HTERT RPE-1 (cell line): ENCODE data around the gene KRTAP9-8.
"Not testable (repeated sequence)": the region's sequence is repeated elsewhere in the genome, so short reads cannot be mapped to it uniquely, and the experiment has no call there.

Experiments
- in situ Hi-C: fragments of 300-500 bp; cut with MboI; formaldehyde crosslinking; loops from 4 replicates; pipeline ENCODE4 v1.14.3; 2020; ENCODE audit warnings: low sequenced_read_pairs

KRTAP9-8 gene

GRCh38 chr17:41237949-41238437 lies at the start of gene KRTAP9-8:
Gene KRTAP9-8 (plus strand): TSS chr17:41237999. CDS start chr17:41238052, 53 bp downstream.
- in situ Hi-C loops, result not testable (repeated sequence)

DNA sequence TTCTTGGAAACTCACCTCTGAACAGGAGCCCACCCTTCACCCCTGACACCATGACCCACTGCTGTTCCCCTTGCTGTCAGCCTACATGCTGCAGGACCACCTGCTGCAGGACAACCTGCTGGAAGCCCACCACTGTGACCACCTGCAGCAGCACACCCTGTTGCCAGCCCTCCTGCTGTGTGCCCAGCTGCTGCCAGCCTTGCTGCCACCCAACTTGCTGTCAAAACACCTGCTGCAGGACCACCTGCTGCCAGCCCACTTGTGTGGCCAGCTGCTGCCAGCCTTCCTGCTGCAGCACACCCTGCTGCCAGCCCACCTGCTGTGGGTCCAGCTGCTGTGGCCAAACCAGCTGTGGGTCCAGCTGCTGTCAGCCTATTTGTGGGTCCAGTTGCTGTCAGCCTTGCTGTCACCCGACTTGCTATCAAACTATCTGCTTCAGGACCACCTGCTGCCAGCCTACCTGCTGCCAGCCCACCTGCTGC lies 47.9 kb upstream of the KRTAP9-8 start, which contains the start of gene KRTAP9-1:
TSS of gene KRTAP9-1 (plus strand) at position 51 of the 482 bp plus-strand sequence. CDS start at position 51, 0 bp downstream.
- in situ Hi-C loops, result not testable (repeated sequence)

- in situ Hi-C loops, result no loop called here
Observed at GRCh38 chr17:41190328-41190727, 47.5 kb upstream of the KRTAP9-8 start.

GRCh38 chr17:41196068-41196467 lies 41.7 kb upstream of the KRTAP9-8 start:
- in situ Hi-C loops, result no loop called here

GRCh38 chr17:41199421-41200078 lies 38.2 kb upstream of the KRTAP9-8 start:
- in situ Hi-C loops, result no loop called here

DNA sequence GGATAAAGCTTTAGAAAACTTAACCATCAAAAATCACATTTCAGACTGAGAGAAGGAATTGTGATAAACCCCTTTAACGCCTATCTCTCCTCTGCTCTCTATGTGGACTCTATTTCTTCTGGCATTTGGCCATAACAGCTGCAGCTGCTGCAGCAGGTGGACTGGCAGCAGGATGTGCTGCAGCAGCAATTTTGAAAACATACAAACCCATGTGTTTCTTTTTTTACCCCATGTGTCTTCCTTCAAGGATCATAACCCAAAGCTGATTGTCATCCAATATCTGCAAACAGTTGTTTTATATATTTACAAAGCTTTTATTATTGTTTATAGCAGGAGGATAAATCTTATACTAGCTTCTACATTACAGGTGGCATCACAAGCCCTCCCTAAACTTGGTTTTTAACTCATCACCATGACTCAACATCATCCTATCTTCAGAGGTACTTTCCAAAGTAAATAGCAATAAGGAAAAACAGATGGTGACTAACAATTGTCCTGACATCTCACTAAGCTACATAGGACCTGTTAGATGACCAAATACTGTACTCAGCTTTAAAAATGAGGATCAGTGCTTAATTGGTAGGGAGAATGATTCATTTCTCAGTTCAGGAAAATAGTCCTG lies 25.8 kb upstream of the KRTAP9-8 start:
- in situ Hi-C loops, result no loop called here

GRCh38 chr17:41212524-41213169 lies 25.2 kb upstream of the KRTAP9-8 start:
- in situ Hi-C loops, result no loop called here

- in situ Hi-C loops, result no loop called here
Observed at GRCh38 chr17:41215681-41216080, 22.1 kb upstream of the KRTAP9-8 start.

DNA sequence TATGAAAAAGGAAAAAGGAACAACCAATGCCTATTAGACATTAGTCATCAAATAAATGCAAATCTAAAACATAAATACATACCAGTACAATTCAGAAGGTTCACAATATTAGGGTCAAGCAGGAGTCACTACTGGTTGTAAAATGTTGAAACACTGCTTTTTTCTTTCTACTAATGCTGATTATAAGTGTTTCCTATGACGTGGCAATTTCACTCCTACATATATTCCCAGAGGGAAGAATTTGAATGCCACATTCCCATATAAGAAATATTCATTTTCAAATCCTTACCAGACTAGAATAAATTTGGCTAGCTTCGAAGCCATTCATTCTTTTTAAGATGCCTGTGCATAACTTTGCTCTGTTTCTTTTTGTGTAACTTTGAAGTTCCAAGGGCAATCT lies 14.0 kb upstream of the KRTAP9-8 start:
- in situ Hi-C loops, result no loop called here

DNA sequence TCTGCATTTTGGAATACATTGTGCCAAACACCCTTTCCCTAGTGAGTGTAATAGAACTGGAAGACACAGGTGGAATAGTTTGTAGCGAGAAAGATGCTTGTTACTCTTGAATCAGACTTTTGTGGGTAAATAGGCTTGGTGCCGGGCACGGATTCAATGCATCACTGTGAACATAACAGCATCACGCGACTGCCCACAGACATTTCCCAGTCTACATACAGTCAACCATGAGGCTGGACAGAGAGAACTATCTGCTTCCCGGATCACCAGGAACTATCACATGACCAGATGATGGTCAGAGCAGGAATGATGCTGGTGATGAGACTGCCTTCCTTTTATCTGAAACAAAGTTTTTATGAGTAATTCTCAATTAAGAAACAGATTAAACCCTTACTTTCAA lies 11.7 kb upstream of the KRTAP9-8 start:
- in situ Hi-C loops, result no loop called here

- in situ Hi-C loops, result not testable (repeated sequence)
Observed at GRCh38 chr17:41226598-41227095, 11.2 kb upstream of the KRTAP9-8 start, which contains the start of gene KRTAP9-2. Gene KRTAP9-2 (plus strand): TSS chr17:41226648. CDS start chr17:41226655, 7 bp downstream.

GRCh38 chr17:41230094-41230493 lies 7.7 kb upstream of the KRTAP9-8 start:
- in situ Hi-C loops, result no loop called here

GRCh38 chr17:41231731-41232130 lies 6.1 kb upstream of the KRTAP9-8 start:
- in situ Hi-C loops, result no loop called here

DNA sequence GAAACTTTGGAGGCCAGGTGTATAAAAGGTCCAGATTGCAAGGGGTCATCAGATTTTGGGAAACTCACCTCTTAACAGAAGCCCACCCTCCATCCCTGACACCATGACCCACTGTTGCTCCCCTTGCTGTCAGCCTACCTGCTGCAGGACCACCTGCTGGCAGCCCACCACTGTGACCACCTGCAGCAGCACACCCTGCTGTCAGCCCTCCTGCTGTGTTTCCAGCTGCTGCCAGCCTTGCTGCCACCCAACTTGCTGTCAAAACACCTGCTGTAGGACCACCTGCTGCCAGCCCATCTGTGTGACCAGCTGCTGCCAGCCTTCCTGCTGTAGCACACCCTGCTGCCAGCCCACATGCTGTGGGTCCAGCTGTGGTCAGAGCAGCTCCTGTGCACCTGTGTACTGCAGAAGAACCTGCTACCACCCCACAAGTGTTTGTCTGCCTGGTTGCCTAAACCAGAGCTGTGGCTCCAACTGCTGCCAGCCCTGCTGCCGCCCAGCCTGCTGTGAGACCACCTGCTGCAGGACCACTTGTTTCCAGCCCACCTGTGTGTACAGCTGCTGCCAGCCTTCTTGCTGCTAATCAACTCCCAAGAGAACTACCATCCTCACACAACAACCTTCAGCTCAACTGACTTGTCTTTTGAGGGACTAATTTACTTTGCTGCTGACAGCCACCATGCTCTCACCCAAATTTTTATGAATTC lies 5.2 kb upstream of the KRTAP9-8 start, which contains the start of gene KRTAP9-3:
TSS of gene KRTAP9-3 (plus strand) at position 51 of the 707 bp plus-strand sequence. CDS start at position 104, 53 bp downstream.
- in situ Hi-C loops, result not testable (repeated sequence)

- in situ Hi-C loops, result not testable (repeated sequence)
Observed at GRCh38 chr17:41237116-41237515, 683 bp upstream of the KRTAP9-8 start.

GRCh38 chr17:41246995-41247787 lies 9.4 kb downstream of the KRTAP9-8 start:
- in situ Hi-C loops, result not testable (repeated sequence)

- in situ Hi-C loops, result not testable (repeated sequence)
Observed at GRCh38 chr17:41249637-41250240, 11.9 kb downstream of the KRTAP9-8 start, which contains the start of gene KRTAP9-4. Gene KRTAP9-4 (plus strand): TSS chr17:41249687. CDS start chr17:41249721, 34 bp downstream.

GRCh38 chr17:41251261-41251660 lies 13.5 kb downstream of the KRTAP9-8 start:
- in situ Hi-C loops, result no loop called here

GRCh38 chr17:41254861-41255260 lies 17.1 kb downstream of the KRTAP9-8 start:
- in situ Hi-C loops, result no loop called here
